H1 (cell line): ENCODE data around the gene TFAP2B. TPM values are rescaled to one million over a fixed set of nuclear protein-coding genes. Genes with fewer than 3 reads are reported as not detected.
A peak's percentile ranks its signal among the peaks of the same experiment; 100 is the strongest.

ENCODE experiments used
- CTCF ChIA-PET: fragments of 300-600 bp; sonication (Branson Sonifier 250); formaldehyde crosslinking; loops from one replicate; lab custom pipeline; 2021; ENCODE audit not compliant: partially characterized antibody; lab: Charles Lee
- POLR2A ChIA-PET: fragments of 300-600 bp; sonication (Branson Sonifier 250); formaldehyde crosslinking; loops from one replicate; lab custom pipeline; 2021; ENCODE audit warnings: inconsistent platforms; ENCODE audit not compliant: partially characterized antibody; lab: Charles Lee
- DNase-seq, 2 experiments: peaks; one replicate each; pipeline versions ENCODE4 v3.0.0 to v3.0.0-alpha.2; 2010 to 2022; ENCODE audit warnings: low spot score in 2 of 2, low read depth in 1 of 2, mixed read lengths in 1 of 2
- FAIRE-seq: peaks from 2 replicates; lab custom pipeline; 2011; peaks lifted over from hg19 to GRCh38; lab: Jason Lieb, UNC
- H2AFZ ChIP-seq: 2 replicates; pipeline ENCODE4 v1.8.1; 2012; ENCODE audit warnings: low read length, inconsistent platforms
- H2AK5ac ChIP-seq: 2 replicates; pipeline ENCODE4 v1.6.1; 2013; ENCODE audit warnings: low read depth, low read length
- H2BK120ac ChIP-seq: replicated peaks from 2 replicates; pipeline ENCODE3; 2013; ENCODE audit warnings: low read depth, low read length, inconsistent platforms
- H2BK12ac ChIP-seq: 2 replicates; pipeline ENCODE4 v1.6.1; 2013; ENCODE audit warnings: low read depth, low read length
- H2BK15ac ChIP-seq: 2 replicates; pipeline ENCODE4 v1.6.1; 2013; ENCODE audit warnings: low read length
- H2BK20ac ChIP-seq: 2 replicates; pipeline ENCODE4 v1.6.1; 2013; ENCODE audit warnings: low read length
- H2BK5ac ChIP-seq: 2 replicates; pipeline ENCODE4 v1.6.1; 2013; ENCODE audit warnings: low read depth, low read length
- H3K14ac ChIP-seq: 2 replicates; pipeline ENCODE4 v1.6.1; 2013; ENCODE audit warnings: inconsistent platforms; ENCODE audit not compliant: insufficient read length
- H3K18ac ChIP-seq: 2 replicates; pipeline ENCODE4 v1.6.1; 2013; ENCODE audit warnings: low read length; ENCODE audit errors: extremely low read depth
- H3K23ac ChIP-seq: 2 replicates; pipeline ENCODE4 v1.6.1; 2013; ENCODE audit warnings: inconsistent platforms; ENCODE audit not compliant: insufficient read length
- H3K23me2 ChIP-seq: 2 replicates; pipeline ENCODE4 v1.6.1; 2013; ENCODE audit warnings: low read depth, low read length
- H3K27ac ChIP-seq: 2 replicates; pipeline ENCODE4 v1.6.1; 2011; ENCODE audit warnings: low read depth, low read length, inconsistent platforms
- H3K27me3 ChIP-seq, 4 experiments: replicated peaks in 1 of 4; 1 replicate in 1 of 4; 2 replicates in 3 of 4; pipeline versions ENCODE4 v1.6.1 to v1.8.1; 2011 to 2013; ENCODE audit warnings: low read length in 3 of 4, mild to moderate bottlenecking in 3 of 4, inconsistent platforms in 2 of 4, mixed read lengths in 2 of 4, moderate library complexity in 1 of 4; ENCODE audit not compliant: control insufficient read depth in 3 of 4, insufficient read depth in 3 of 4; ENCODE audit errors: extremely low read depth in 1 of 4
- H3K36me3 ChIP-seq, 4 experiments: 2 replicates each; pipeline versions ENCODE4 v1.6.1 to v1.8.1; 2011 to 2013; ENCODE audit warnings: mild to moderate bottlenecking in 4 of 4, low read length in 3 of 4, moderate library complexity in 2 of 4, control low read depth in 1 of 4, inconsistent platforms in 1 of 4; ENCODE audit not compliant: insufficient read depth in 4 of 4, control insufficient read depth in 2 of 4
- H3K4ac ChIP-seq: replicated peaks from 2 replicates; pipeline ENCODE3; 2013; ENCODE audit warnings: low read length, low read depth, mixed read lengths, inconsistent platforms; ENCODE audit not compliant: insufficient read length
- H3K4me1 ChIP-seq, 4 experiments: replicated peaks in 1 of 4; 1 replicate in 1 of 4; 2 replicates in 3 of 4; pipeline versions ENCODE4 v1.6.1 to v1.8.1; 2011 to 2013; ENCODE audit warnings: low read length in 3 of 4, inconsistent platforms in 2 of 4, mixed read lengths in 1 of 4; ENCODE audit not compliant: insufficient read depth in 4 of 4, control insufficient read depth in 3 of 4
- H3K4me2 ChIP-seq, 2 experiments: 2 replicates each; pipeline versions ENCODE4 v1.6.1 to v1.8.1; 2011 to 2013; ENCODE audit warnings: low read depth in 2 of 2, low read length in 2 of 2, control low read depth in 1 of 2, inconsistent platforms in 1 of 2, mild to moderate bottlenecking in 1 of 2; ENCODE audit not compliant: insufficient read depth in 1 of 2
- H3K4me3 ChIP-seq, 4 experiments: fragments of 200-600, 300-600 bp in 1 of 4; sonication (generic), shearing (Covaris generic), sonication (Bioruptor Twin) in 1 of 4; 2 replicates each; pipeline versions ENCODE4 v1.5.1 to v1.8.1; 2011 to 2016; ENCODE audit warnings: low read length in 4 of 4, low read depth in 3 of 4, control low read depth in 2 of 4, inconsistent platforms in 2 of 4, mild to moderate bottlenecking in 2 of 4, mixed read lengths in 1 of 4, moderate library complexity in 1 of 4; ENCODE audit not compliant: insufficient read depth in 2 of 4; ENCODE audit errors: extremely low read depth in 1 of 4
- H3K56ac ChIP-seq: replicated peaks from 2 replicates; pipeline ENCODE3; 2013; ENCODE audit warnings: low read depth, mild to moderate bottlenecking, mixed read lengths, low read length, inconsistent platforms; ENCODE audit not compliant: insufficient read length
- H3K79me1 ChIP-seq: 2 replicates; pipeline ENCODE4 v1.6.1; 2013; ENCODE audit warnings: low read depth, low read length, control low read depth
- H3K79me2 ChIP-seq, 2 experiments: 2 replicates each; pipeline versions ENCODE4 v1.6.1 to v1.8.1; 2012 to 2013; ENCODE audit warnings: low read length in 2 of 2, mild to moderate bottlenecking in 2 of 2, inconsistent platforms in 1 of 2; ENCODE audit not compliant: insufficient read depth in 2 of 2, control insufficient read depth in 1 of 2
- H3K9ac ChIP-seq, 4 experiments: replicated peaks in 1 of 4; 1 replicate in 1 of 4; 2 replicates in 3 of 4; pipeline versions ENCODE4 v1.6.1 to v1.8.1; 2011 to 2013; ENCODE audit warnings: low read depth in 3 of 4, low read length in 3 of 4, control low read depth in 2 of 4, mild to moderate bottlenecking in 2 of 4, moderate library complexity in 2 of 4, inconsistent platforms in 1 of 4; ENCODE audit errors: extremely low read depth in 1 of 4
- H3K9me3 ChIP-seq, 2 experiments: 2 replicates each; pipeline versions ENCODE4 v1.6.1 to v1.8.1; 2012 to 2013; ENCODE audit warnings: mild to moderate bottlenecking in 2 of 2, moderate library complexity in 2 of 2, control low read depth in 1 of 2, inconsistent platforms in 1 of 2, low read depth in 1 of 2, low read length in 1 of 2, mixed read lengths in 1 of 2; ENCODE audit not compliant: insufficient read depth in 2 of 2
- H4K20me1 ChIP-seq, 2 experiments: replicated peaks in 1 of 2; 2 replicates each; pipeline versions ENCODE3 to v1.8.1; 2011 to 2013; ENCODE audit warnings: inconsistent platforms in 2 of 2, low read length in 2 of 2, mild to moderate bottlenecking in 1 of 2; ENCODE audit not compliant: insufficient read depth in 2 of 2, control insufficient read depth in 1 of 2
- H4K5ac ChIP-seq: 2 replicates; pipeline ENCODE4 v1.6.1; 2013; ENCODE audit warnings: low read length, low read depth, mixed read lengths, inconsistent platforms; ENCODE audit not compliant: insufficient read length
- H4K8ac ChIP-seq: 2 replicates; pipeline ENCODE4 v1.8.0; 2013; ENCODE audit warnings: mild to moderate bottlenecking, moderate library complexity, low read length, inconsistent platforms; ENCODE audit not compliant: insufficient read depth; ENCODE audit errors: extremely low read depth
- H4K91ac ChIP-seq: replicated peaks from 2 replicates; pipeline ENCODE3; 2013; ENCODE audit warnings: low read length, mixed read lengths, inconsistent platforms; ENCODE audit not compliant: insufficient read length
- CTBP2 ChIP-seq: IDR thresholded peaks from 2 replicates; pipeline ENCODE4 v1.7.0; 2011; ENCODE audit warnings: borderline replicate concordance, mild to moderate bottlenecking, moderate library complexity, mixed read lengths, low read length; ENCODE audit not compliant: insufficient read depth, insufficient read length
- EGR1 ChIP-seq: IDR thresholded peaks from 2 replicates; pipeline ENCODE4 v1.6.1; 2011; ENCODE audit warnings: low read depth, low read length, borderline replicate concordance
- POU5F1 ChIP-seq: IDR thresholded peaks from 2 replicates; pipeline ENCODE4 v1.6.1; 2011; ENCODE audit warnings: low read depth, mild to moderate bottlenecking, low read length, moderate library complexity
- SIX5 ChIP-seq: IDR thresholded peaks from 2 replicates; pipeline ENCODE4 v1.6.1; 2011; ENCODE audit warnings: mild to moderate bottlenecking, low read depth, low read length
- SUZ12 ChIP-seq: fragments of 200-600 bp; sonication (generic); IDR thresholded peaks from 2 replicates; pipeline ENCODE4 v1.6.1; 2012; ENCODE audit warnings: mild to moderate bottlenecking, inconsistent platforms, low read length, moderate library complexity, mixed read lengths
- TAF1 ChIP-seq: IDR thresholded peaks from 2 replicates; pipeline ENCODE4 v1.6.1; 2011; ENCODE audit warnings: mild to moderate bottlenecking, low read depth, low read length
- TAF7 ChIP-seq: optimal IDR thresholded peaks from 2 replicates; pipeline ENCODE3; 2011; ENCODE audit warnings: low read depth, mild to moderate bottlenecking, inconsistent platforms, low read length, moderate library complexity, borderline replicate concordance
- WGBS, 2 experiments: shearing (Covaris generic) in 1 of 2; methylation state at CpG; one replicate each; pipeline versions ENCODE4 v1.1.6 to v1.1.7; 2013 to 2015; ENCODE audit warnings: low lambda C conversion rate in 2 of 2, mixed read lengths in 2 of 2, inconsistent platforms in 1 of 2, low coverage in 1 of 2, missing lambda C conversion rate in 1 of 2; ENCODE audit not compliant: insufficient replicate concordance in 2 of 2, insufficient coverage in 1 of 2, insufficient read length in 1 of 2; ENCODE audit errors: extremely low coverage in 1 of 2, missing lambda C conversion rate in 1 of 2; 5-methylcytosine and 5-hydroxymethylcytosine counted together
- polyA plus RNA-seq, 7 experiments: library from polyadenylated mRNA; depleted of rRNA in 3 of 7; stranded (reverse) in 5 of 7; unstranded in 2 of 7; fragments of >200 nt in 5 of 7; fragments of 200-250 nt in 2 of 7; gene quantifications; 1 replicate in 5 of 7; 2 replicates in 1 of 7; 4 replicates in 1 of 7; pipeline versions ENCODE4 v1.2.1 to v1.2.3, GENCODE V29; 2011 to 2013; ENCODE audit warnings: missing spikeins in 2 of 7, mixed read lengths in 2 of 7
- total RNA-seq: library from RNA; stranded (reverse); fragmentation: NEBNext Ultra II Directional; extraction: Animal tissue kit (Norgen Biotek cat#: 25700); gene quantifications from 2 replicates; pipeline ENCODE4 v1.2.1, GENCODE V29; 2021
- TF ChIP-seq, protein P1 (sequence below): IDR thresholded peaks from 2 replicates; pipeline ENCODE4 v1.6.1; 2012; ENCODE audit warnings: low read length, inconsistent platforms

TFAP2B gene
- total and polyA plus RNA-seq, 2 of the 8 experiments (the other 6 are each of a cell fraction or from before 2014, with no cell fraction given): not detected

DNA sequence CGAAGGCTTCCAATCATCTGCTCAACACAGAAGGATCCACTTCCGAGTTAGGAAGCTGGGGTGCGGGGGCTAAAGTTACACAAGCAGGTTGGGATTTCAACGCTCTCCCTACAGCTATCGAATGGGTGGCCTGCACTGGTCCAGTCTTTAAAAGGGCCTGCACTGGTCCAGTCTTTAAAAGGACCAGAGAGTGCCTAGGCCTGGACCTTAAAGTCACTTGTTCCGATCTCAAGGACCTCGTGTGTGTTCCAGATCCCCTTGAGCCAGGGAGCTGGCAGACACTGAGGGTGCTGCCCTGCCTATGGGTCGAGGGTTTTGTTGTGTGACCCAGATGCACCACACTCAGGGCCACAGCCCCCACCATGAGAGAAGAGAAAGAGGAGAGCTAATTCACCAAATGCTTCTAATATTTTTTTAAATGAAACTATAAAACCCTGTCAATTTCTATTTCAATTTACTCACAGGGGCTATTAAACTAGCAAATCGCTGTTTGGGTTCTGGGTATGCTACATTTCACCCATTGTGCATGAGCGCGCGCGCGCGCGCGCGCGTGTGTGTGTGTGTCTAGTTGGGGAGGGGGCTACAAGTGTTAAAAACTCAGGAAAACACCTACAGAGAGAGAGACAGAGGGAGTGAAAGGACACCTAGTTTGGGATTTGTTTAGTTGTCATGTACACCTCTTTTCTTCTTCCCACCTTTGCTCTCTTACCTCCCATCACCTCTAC lies 7.5 kb downstream of the TFAP2B start:
- Histone ChIP-seq H2AK5ac (peak overlapping the region; percentile 7; the same call in 1 of the 2 replicates), H2BK120ac (no peak overlapping the region), H3K4me2 (peak overlapping the region; percentile 68 to 76), H3K36me3 (no peaks in the 10 kb centered on the region), H3K27ac (no peak overlapping the region), H2BK12ac (0 out of 2 replicates have a peak overlapping the region, but pooled peaks have one; percentile 60), H4K8ac (no peak overlapping the region), H3K27me3 (peaks cover 64 to 97% (median 82%) of the 10 kb centered on the region in 4 experiments), H3K4me1 (peaks cover 15 to 30% (median 25%) of the 10 kb centered on the region in 4 experiments), H3K4me3 (peak overlapping the region in 3 of 4 experiments; percentile 1 to 46 (median 14); a peak in 5 of 8 replicates), H2BK15ac (no peak overlapping the region), H3K9ac (no peak overlapping the region), H2AFZ (no peak overlapping the region), H3K9me3 (no peaks in the 10 kb centered on the region), H3K23ac (no peak overlapping the region), H2BK20ac (no peak overlapping the region), H3K18ac (no peak overlapping the region; the same call in 1 of the 2 replicates), H3K79me2 (no peaks in the 10 kb centered on the region), H3K14ac (no peak overlapping the region), H4K20me1 (peaks cover 8 to 12% of the 10 kb centered on the region in 2 experiments), H2BK5ac (no peak overlapping the region), H3K23me2 (no peaks in the 10 kb centered on the region), H3K56ac (no peak overlapping the region), H4K5ac (no peak overlapping the region), H3K79me1 (no peaks in the 10 kb centered on the region), H3K4ac (no peak overlapping the region), H4K91ac (no peak overlapping the region)
- 3% methylated on average over 19 of the region's 19 CpGs; no CpG with 5 or more reads in 1 of the 2 experiments for WGBS, 2 experiments
- DNase-seq (no peak), FAIRE-seq (no peak)
- POLR2A ChIA-PET: interaction anchor here (1.4 kb wide), 1 partner anchor 14 kb away, joined by 5 read pairs; no protein-coding TSS in a partner anchor
- CTCF ChIA-PET: interaction anchor here (0.8 to 1.0 kb wide), 2 partner anchors 9 to 108 kb away, joined by 3 read pairs; no protein-coding TSS in a partner anchor
- no peak for TF ChIP-seq TAF7
- peak; percentile 49 for TF ChIP-seq SUZ12
- TF ChIP-seq CTBP2: peak; percentile 25
- no peak for TF ChIP-seq TAF1
- TF ChIP-seq POU5F1: no peak
- TF ChIP-seq, protein P1, sequence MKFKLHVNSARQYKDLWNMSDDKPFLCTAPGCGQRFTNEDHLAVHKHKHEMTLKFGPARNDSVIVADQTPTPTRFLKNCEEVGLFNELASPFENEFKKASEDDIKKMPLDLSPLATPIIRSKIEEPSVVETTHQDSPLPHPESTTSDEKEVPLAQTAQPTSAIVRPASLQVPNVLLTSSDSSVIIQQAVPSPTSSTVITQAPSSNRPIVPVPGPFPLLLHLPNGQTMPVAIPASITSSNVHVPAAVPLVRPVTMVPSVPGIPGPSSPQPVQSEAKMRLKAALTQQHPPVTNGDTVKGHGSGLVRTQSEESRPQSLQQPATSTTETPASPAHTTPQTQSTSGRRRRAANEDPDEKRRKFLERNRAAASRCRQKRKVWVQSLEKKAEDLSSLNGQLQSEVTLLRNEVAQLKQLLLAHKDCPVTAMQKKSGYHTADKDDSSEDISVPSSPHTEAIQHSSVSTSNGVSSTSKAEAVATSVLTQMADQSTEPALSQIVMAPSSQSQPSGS: no peak
- TF ChIP-seq EGR1: no peak
- no peak for TF ChIP-seq SIX5
